ENCODE measurements around the gene SLC10A4. TPM values are rescaled to one million over a fixed set of nuclear protein-coding genes. Genes with fewer than 3 reads are reported as not detected.

The SLC10A4 gene
- total RNA-seq, 2 donors from 2014 or later = 0.55 to 1.8 TPM

DNA sequence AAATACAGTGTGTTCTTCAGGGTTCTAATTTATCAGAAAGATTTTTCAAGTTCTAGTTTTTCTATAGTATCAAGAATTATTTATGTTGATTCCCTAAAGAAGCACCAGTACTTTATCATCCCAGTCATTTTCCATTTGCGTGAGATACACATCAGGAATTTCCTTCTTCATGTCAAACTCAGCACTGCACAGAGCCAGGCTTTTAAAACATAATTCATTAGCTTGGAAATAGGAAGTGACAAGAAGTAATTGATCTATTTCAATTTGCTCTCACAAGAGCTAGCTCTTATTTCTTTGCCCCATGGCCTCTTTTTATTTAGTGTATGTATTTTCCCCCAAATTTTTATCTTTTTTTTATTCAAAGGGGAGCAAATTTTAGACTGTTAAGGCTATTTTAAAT is 13.0 kb upstream of the SLC10A4 start:
- H3K27ac Mint-ChIP-seq = no peak overlapping the region
- H3K9ac ChIP-seq (ENCODE audit: extremely low read depth, low read length, poor library complexity, severe bottlenecking) = no peak overlapping the region

DNA sequence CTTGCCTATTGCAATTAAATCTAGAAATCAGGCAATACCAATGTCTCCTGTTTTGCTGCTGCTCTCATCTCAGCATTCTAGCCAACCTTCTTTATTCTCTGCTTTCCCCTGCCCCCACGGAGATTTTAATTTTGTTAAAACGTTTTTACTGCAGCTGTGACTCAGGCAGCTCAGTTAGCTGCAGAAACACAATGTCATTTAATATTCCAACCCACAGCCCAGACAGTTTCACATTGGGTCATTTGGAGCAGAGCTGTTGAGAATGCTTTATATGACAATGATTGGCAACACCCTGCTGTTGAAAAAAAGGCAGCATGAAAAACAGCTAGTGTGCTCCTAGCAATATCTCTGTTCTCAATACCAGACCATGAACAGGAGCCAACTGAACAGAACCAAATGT is 12.6 kb upstream of the SLC10A4 start:
- DNase-seq = no peak
- H3K27me3 Mint-ChIP-seq (ENCODE audit: insufficient read depth) = peaks cover 4% of the 10 kb centered on the region
- no peaks in the 10 kb centered on the region for H3K9me3 Mint-ChIP-seq
- peaks cover 17% of the 10 kb centered on the region for H3K4me1 Mint-ChIP-seq
- no peaks in the 10 kb centered on the region for H3K27me3 ChIP-seq (ENCODE audit: control insufficient read depth, insufficient read depth, low read length, poor library complexity, severe bottlenecking)
- peaks cover 10% of the 10 kb centered on the region for H3K4me1 ChIP-seq (ENCODE audit: control insufficient read depth, insufficient read depth, low read length)
- H3K4me3 ChIP-seq (ENCODE audit: low read length) = no peak overlapping the region
- H3K9me3 ChIP-seq (ENCODE audit: control insufficient read depth, low read length) = no peaks in the 10 kb centered on the region
- H3K4me3 Mint-ChIP-seq = no peak overlapping the region
- TF ChIP-seq, protein P1, sequence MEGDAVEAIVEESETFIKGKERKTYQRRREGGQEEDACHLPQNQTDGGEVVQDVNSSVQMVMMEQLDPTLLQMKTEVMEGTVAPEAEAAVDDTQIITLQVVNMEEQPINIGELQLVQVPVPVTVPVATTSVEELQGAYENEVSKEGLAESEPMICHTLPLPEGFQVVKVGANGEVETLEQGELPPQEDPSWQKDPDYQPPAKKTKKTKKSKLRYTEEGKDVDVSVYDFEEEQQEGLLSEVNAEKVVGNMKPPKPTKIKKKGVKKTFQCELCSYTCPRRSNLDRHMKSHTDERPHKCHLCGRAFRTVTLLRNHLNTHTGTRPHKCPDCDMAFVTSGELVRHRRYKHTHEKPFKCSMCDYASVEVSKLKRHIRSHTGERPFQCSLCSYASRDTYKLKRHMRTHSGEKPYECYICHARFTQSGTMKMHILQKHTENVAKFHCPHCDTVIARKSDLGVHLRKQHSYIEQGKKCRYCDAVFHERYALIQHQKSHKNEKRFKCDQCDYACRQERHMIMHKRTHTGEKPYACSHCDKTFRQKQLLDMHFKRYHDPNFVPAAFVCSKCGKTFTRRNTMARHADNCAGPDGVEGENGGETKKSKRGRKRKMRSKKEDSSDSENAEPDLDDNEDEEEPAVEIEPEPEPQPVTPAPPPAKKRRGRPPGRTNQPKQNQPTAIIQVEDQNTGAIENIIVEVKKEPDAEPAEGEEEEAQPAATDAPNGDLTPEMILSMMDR (conservative IDR thresholded peaks at IDR 0.05) = no peak
- peak overlapping the region; percentile 87 for H3K27ac ChIP-seq (ENCODE audit: low read depth, low read length)
- 30% methylated on average over 2 of the region's 2 CpGs; no CpG with 5 or more reads in 1 of the 2 experiments for WGBS, 2 experiments (ENCODE audit: insufficient coverage in 1 of 2, insufficient read length in 1 of 2)
- H3K9ac ChIP-seq (ENCODE audit: extremely low read depth, low read length, poor library complexity, severe bottlenecking) = no peak overlapping the region
- no peaks in the 10 kb centered on the region for H3K36me3 Mint-ChIP-seq (ENCODE audit: low read depth)
- no peak overlapping the region for H3K27ac Mint-ChIP-seq
- no peaks in the 10 kb centered on the region for H3K36me3 ChIP-seq (ENCODE audit: control insufficient read depth, insufficient read depth, low read length)

More for the DNA sequence above, 13.0 kb upstream of the SLC10A4 start:
- peaks cover 7% of the 10 kb centered on the region for H3K4me1 ChIP-seq (ENCODE audit: control insufficient read depth, insufficient read depth, low read length)
- Mint-ChIP-seq H3K36me3 (ENCODE audit: low read depth) (no peaks in the 10 kb centered on the region), H3K9me3 (no peaks in the 10 kb centered on the region), H3K27me3 (ENCODE audit: insufficient read depth) (peaks cover 4% of the 10 kb centered on the region), H3K4me1 (peaks cover 15% of the 10 kb centered on the region), H3K4me3 (no peak overlapping the region)
- H3K27ac ChIP-seq (ENCODE audit: low read depth, low read length) = peak overlapping the region; percentile 87
- H3K36me3 ChIP-seq (ENCODE audit: control insufficient read depth, insufficient read depth, low read length) = no peaks in the 10 kb centered on the region
- H3K9me3 ChIP-seq (ENCODE audit: control insufficient read depth, low read length) = no peaks in the 10 kb centered on the region
- TF ChIP-seq, protein P1 (conservative IDR thresholded peaks at IDR 0.05) = no peak
- no peak for DNase-seq
- 80 to 100% methylated on average over 1 of the region's 1 CpG for WGBS, 2 experiments (ENCODE audit: insufficient coverage in 1 of 2, insufficient read length in 1 of 2)
- no peaks in the 10 kb centered on the region for H3K27me3 ChIP-seq (ENCODE audit: control insufficient read depth, insufficient read depth, low read length, poor library complexity, severe bottlenecking)
- H3K4me3 ChIP-seq (ENCODE audit: low read length) = no peak overlapping the region

DNA sequence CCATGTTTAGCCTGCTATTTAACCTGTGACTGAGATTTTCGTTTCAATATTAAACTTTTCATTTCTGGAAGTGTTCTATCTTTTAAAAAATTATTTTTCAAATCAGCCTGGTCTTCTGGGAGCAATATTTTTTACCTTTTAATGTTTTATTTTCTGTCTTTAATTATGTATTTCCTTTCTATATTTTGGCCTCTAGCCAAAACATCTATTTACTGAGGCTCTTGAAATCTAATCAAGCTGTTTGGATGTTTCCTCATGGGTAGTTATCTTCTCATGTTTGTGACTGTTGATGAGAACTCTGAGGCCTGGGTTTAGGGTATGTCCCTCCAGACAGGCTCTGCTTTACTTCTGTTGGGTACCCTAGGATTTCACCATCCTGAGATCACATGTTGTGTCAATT is 10.3 kb upstream of the SLC10A4 start:
- Mint-ChIP-seq H3K4me3 (no peak overlapping the region), H3K36me3 (ENCODE audit: low read depth) (no peaks in the 10 kb centered on the region), H3K27ac (no peak overlapping the region), H3K4me1 (peaks cover 18% of the 10 kb centered on the region), H3K9me3 (no peaks in the 10 kb centered on the region), H3K27me3 (ENCODE audit: insufficient read depth) (peaks cover 4% of the 10 kb centered on the region)
- H3K36me3 ChIP-seq (ENCODE audit: control insufficient read depth, insufficient read depth, low read length) = no peaks in the 10 kb centered on the region
- H3K9ac ChIP-seq (ENCODE audit: extremely low read depth, low read length, poor library complexity, severe bottlenecking) = no peak overlapping the region
- 91% methylated on average over 1 of the region's 1 CpG; no CpG with 5 or more reads in 1 of the 2 experiments for WGBS, 2 experiments (ENCODE audit: insufficient coverage in 1 of 2, insufficient read length in 1 of 2)
- no peak overlapping the region for H3K27ac ChIP-seq (ENCODE audit: low read depth, low read length)
- peaks cover 3% of the 10 kb centered on the region for H3K4me1 ChIP-seq (ENCODE audit: control insufficient read depth, insufficient read depth, low read length)
- TF ChIP-seq, protein P1 (conservative IDR thresholded peaks at IDR 0.05) = no peak
- no peaks in the 10 kb centered on the region for H3K9me3 ChIP-seq (ENCODE audit: control insufficient read depth, low read length)
- no peak overlapping the region for H3K4me3 ChIP-seq (ENCODE audit: low read length)
- DNase-seq = no peak
- H3K27me3 ChIP-seq (ENCODE audit: control insufficient read depth, insufficient read depth, low read length, poor library complexity, severe bottlenecking) = no peaks in the 10 kb centered on the region
